Esophagus squamous epithelium (tissue), 5 donors: ENCODE data around the gene SUSD1. TPM values are rescaled to one million over a fixed set of nuclear protein-coding genes. Genes with fewer than 3 reads are reported as not detected.

Experiments used
- DNase-seq: peaks from one replicate; lab custom pipeline; 2025; lab: John Stamatoyannopoulos, UW
- H3K27ac ChIP-seq, 4 donors: fragments of 200-600 bp; sonication (generic); one replicate each; pipeline ENCODE4 v1.5.1; 2016 to 2019; ENCODE audit warnings: mild to moderate bottlenecking in 1 of 4
- H3K27me3 ChIP-seq, 4 donors: fragments of 200-600 bp; sonication (generic); 1 replicate in 3 of 4; 2 replicates in 1 of 4; pipeline versions ENCODE4 v1.5.1 to v1.6.0; 2017 to 2021; ENCODE audit warnings: antibody characterized with exemption in 1 of 4
- H3K36me3 ChIP-seq, 3 donors: fragments of 200-600 bp; sonication (generic); one replicate each; pipeline ENCODE4 v1.5.1; 2016 to 2019
- H3K4me1 ChIP-seq, 3 donors: fragments of 200-600 bp; sonication (generic); one replicate each; pipeline ENCODE4 v1.5.1; 2017 to 2019
- H3K4me3 ChIP-seq, 4 donors: fragments of 200-600 bp; sonication (generic); 1 replicate in 3 of 4; 2 replicates in 1 of 4; pipeline ENCODE4 v1.5.1; 2016 to 2019; ENCODE audit warnings: mild to moderate bottlenecking in 2 of 4, moderate library complexity in 1 of 4
- H3K9me3 ChIP-seq, 3 donors: fragments of 200-600 bp; sonication (generic); one replicate each; pipeline ENCODE4 v1.5.1; 2016 to 2019
- POLR2A ChIP-seq, 4 donors: fragments of 450-650 bp; IDR thresholded peaks; one replicate each; pipeline ENCODE4 v1.6.1; 2017; ENCODE audit warnings: antibody characterized with exemption in 4 of 4, mild to moderate bottlenecking in 4 of 4, moderate library complexity in 3 of 4
- WGBS, 2 donors: methylation state at CpG; one replicate each; pipeline ENCODE4 v1.1.5; 2018; 5-methylcytosine and 5-hydroxymethylcytosine counted together
- intact Hi-C: fragments of 100-400 bp; cut with DNase I; formaldehyde crosslinking; loops from one replicate; pipeline ENCODE4 v1.15.0; 2022
- total RNA-seq, 4 donors: library from RNA; depleted of rRNA; stranded (reverse); fragments of >200 nt; gene quantifications; one replicate each; pipeline ENCODE4 v1.1.0, GENCODE V29; 2016
- TF ChIP-seq, protein P1 (sequence below), 6 experiments: fragments of 450-650 bp in 4 of 6; fragments of 200-600 bp in 2 of 6; sonication (generic) in 2 of 6; IDR thresholded peaks; one replicate each; pipeline ENCODE4 v1.5.1; 2016 to 2019; ENCODE audit warnings: antibody characterized with exemption in 6 of 6, mild to moderate bottlenecking in 4 of 6, moderate library complexity in 4 of 6
- donor health status: DM: yes; HTN: yes; CAD: no.

Gene SUSD1
- total RNA-seq, 4 donors from 2014 or later, result 5.6 to 6.6 (median 6.5) TPM

DNA sequence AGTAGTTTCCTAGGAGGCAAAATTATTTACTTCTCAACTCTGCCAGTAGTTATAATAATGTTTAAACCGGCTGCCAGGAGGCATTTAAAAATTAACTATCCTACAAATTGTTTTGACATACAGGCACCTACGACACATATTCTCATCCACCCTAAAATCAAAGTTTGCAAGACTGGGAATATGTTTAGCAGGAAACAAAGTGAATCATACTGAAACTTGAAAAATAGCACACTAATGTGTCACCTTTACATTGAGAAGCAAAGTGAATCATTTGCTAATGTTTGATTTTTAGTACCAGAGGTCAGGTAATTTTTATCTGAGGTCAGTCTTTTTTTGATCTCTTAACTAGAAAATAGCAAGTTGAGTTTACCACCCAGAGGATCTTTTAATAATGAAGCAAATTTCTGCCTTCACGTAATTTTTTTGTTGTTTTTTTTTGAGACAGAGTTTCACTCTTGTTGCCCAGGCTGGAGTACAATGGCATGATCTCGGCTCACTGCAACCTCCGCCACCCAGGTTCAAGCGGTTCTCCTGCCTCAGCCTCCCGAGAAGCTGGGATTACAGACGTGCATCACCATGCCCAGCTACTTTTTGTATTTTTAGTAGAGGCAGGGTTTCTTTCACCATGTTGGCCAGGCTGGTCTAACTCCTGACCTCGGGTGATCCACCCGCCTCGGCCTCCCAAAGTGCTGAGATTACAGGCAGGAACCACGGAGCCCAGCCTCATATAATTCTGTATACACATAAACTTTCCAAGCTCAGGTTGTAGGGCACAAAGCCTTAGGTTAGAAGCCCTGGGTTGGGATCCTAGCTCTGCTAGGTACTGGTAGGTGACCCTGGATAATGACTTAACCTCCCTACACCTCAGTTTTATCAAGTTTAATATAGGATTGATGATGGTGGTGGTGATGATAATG lies 154.2 kb downstream of the SUSD1 start:
- DNase-seq, result no peak
- Histone ChIP-seq H3K27ac (no peak overlapping the region), H3K4me1 (peaks cover 0 to 21% (median 7%) of the 10 kb centered on the region in 3 donors), H3K36me3 (no peaks in the 10 kb centered on the region), H3K27me3 (no peaks in the 10 kb centered on the region), H3K4me3 (no peak overlapping the region), H3K9me3 (no peaks in the 10 kb centered on the region)
- WGBS, 2 donors, result 64 to 71% methylated on average over 12 of the region's 12 CpGs
- intact Hi-C loops, result no loop called here
- TF ChIP-seq, protein P1, sequence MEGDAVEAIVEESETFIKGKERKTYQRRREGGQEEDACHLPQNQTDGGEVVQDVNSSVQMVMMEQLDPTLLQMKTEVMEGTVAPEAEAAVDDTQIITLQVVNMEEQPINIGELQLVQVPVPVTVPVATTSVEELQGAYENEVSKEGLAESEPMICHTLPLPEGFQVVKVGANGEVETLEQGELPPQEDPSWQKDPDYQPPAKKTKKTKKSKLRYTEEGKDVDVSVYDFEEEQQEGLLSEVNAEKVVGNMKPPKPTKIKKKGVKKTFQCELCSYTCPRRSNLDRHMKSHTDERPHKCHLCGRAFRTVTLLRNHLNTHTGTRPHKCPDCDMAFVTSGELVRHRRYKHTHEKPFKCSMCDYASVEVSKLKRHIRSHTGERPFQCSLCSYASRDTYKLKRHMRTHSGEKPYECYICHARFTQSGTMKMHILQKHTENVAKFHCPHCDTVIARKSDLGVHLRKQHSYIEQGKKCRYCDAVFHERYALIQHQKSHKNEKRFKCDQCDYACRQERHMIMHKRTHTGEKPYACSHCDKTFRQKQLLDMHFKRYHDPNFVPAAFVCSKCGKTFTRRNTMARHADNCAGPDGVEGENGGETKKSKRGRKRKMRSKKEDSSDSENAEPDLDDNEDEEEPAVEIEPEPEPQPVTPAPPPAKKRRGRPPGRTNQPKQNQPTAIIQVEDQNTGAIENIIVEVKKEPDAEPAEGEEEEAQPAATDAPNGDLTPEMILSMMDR (IDR thresholded peaks at IDR 0.05), result no peak
- TF ChIP-seq POLR2A (IDR thresholded peaks at IDR 0.05), result no peak

DNA sequence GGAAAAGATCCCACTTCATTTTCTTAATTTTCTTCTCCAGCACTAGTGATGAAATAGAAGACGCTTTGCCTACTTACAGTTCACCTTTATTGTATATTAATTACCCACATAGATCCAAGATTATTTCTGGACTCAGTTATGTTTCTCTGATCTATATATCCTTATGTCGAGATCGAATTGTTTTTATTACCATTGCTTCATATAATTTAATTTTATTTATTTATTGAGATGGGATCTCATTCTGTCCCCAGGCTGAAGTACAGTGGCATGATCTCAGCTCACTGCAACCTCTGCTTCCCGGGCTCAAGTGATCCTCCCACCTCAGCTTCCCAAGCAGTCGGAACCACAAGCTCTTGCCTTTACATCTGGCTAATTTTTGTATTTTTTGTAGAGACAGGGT lies 157.2 kb downstream of the SUSD1 start:
- Histone ChIP-seq H3K27ac (no peak overlapping the region), H3K9me3 (no peaks in the 10 kb centered on the region), H3K36me3 (no peaks in the 10 kb centered on the region), H3K4me3 (no peak overlapping the region), H3K27me3 (no peaks in the 10 kb centered on the region), H3K4me1 (peaks cover under 1 to 30% (median 9%) of the 10 kb centered on the region in 3 donors)
- DNase-seq, result no peak
- 87 to 93% methylated on average over 5 of the region's 5 CpGs for WGBS, 2 donors
- TF ChIP-seq POLR2A (IDR thresholded peaks at IDR 0.05), result no peak
- TF ChIP-seq, protein P1 (IDR thresholded peaks at IDR 0.05), result no peak
- intact Hi-C loops, result no loop called here

DNA sequence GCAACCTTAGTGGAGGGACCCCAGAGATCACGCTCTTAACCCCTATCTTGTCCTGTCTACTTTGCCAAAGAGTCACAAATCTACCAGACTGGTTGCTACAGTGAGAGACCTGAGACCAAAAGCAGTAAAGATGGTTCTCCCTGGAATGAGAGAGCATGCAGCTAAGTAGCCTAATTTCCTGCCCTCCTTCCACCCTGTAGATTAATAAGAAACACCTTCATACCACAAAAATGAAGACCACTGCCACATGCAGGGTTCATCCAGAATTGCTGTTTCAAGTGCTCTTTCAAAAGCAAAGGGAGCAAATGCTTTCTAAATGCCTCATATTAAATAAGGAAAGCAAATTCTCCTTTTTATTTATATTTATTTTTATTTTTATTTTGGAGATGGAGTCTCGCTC lies 159.4 kb downstream of the SUSD1 start:
- intact Hi-C loops, result no loop called here
- Histone ChIP-seq H3K4me3 (no peak overlapping the region), H3K4me1 (peaks cover 13 to 30% (median 21%) of the 10 kb centered on the region in 3 donors), H3K27ac (no peak overlapping the region), H3K36me3 (no peaks in the 10 kb centered on the region), H3K27me3 (no peaks in the 10 kb centered on the region), H3K9me3 (no peaks in the 10 kb centered on the region)
- TF ChIP-seq, protein P1 (IDR thresholded peaks at IDR 0.05), result no peak
- TF ChIP-seq POLR2A (IDR thresholded peaks at IDR 0.05), result no peak
- WGBS, 2 donors, result 43 to 91% methylated on average over 2 of the region's 2 CpGs
- no peak for DNase-seq

DNA sequence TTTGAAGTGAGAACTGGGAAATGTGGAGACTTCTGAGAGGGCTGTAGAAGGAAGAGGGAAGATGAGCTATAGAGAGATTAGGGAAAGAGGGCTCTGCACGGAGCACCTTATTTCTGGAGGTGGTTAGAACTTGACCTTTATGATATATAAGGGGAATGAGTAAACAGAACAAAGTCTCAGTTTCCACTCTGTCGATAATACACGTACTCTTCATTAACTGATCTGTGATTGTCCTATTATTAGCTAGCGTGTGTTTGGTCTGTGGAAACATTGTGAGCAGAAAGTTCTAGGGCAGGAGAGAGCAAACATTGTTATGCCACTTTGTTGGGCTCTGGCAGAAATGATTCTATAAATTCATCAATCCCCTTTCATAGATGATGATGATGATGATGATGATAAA lies 159.9 kb downstream of the SUSD1 start:
- Histone ChIP-seq H3K4me3 (no peak overlapping the region), H3K27me3 (no peaks in the 10 kb centered on the region), H3K36me3 (no peaks in the 10 kb centered on the region), H3K4me1 (peaks cover 13 to 25% (median 16%) of the 10 kb centered on the region in 3 donors), H3K27ac (no peak overlapping the region), H3K9me3 (no peaks in the 10 kb centered on the region)
- TF ChIP-seq, protein P1 (IDR thresholded peaks at IDR 0.05), result no peak
- TF ChIP-seq POLR2A (IDR thresholded peaks at IDR 0.05), result no peak
- 79 to 90% methylated on average over 4 of the region's 4 CpGs for WGBS, 2 donors
- intact Hi-C loops, result no loop called here
- no peak for DNase-seq

DNA sequence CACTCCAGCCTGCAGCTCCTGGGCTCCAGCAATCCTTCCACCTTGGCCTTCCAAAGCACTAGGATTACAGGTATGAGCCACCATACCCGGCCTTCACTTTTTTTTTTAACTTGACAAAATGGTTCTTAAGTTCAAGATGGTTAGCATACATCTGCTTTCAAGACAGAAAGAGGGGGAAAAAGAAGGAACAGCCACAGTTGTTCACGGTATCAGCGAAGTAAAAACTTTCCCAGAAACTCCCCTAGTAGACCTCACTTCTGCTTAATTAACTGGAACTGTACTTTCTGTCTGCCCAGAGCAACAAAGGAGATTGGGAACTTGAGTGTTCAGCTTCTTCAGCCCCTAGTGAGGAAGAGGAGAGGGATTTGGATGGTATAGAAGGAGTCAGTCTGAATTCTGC lies 161.8 kb downstream of the SUSD1 start:
- intact Hi-C loops, result no loop called here
- no peak overlapping the region for H3K4me3 ChIP-seq
- TF ChIP-seq, protein P1 (IDR thresholded peaks at IDR 0.05), result no peak
- no peak for TF ChIP-seq POLR2A (IDR thresholded peaks at IDR 0.05)
- no peaks in the 10 kb centered on the region for H3K27me3 ChIP-seq
- H3K36me3 ChIP-seq, result no peaks in the 10 kb centered on the region
- H3K27ac ChIP-seq, result peak overlapping the region in 1 of 4 donors; percentile 67
- 81 to 91% methylated on average over 3 of the region's 3 CpGs for WGBS, 2 donors
- H3K4me1 ChIP-seq, result peaks cover 13 to 25% (median 16%) of the 10 kb centered on the region in 3 donors
- no peaks in the 10 kb centered on the region for H3K9me3 ChIP-seq
- DNase-seq, result no peak
